GM13976 (cell line): ENCODE data around the gene CSNK1D.
"Not testable (repeated sequence)": the region's sequence is repeated elsewhere in the genome, so short reads cannot be mapped to it uniquely, and the experiment has no call there.

Experiments
- DNase-seq: peaks from one replicate; pipeline ENCODE4 v3.0.0; 2012; ENCODE audit warnings: low spot score
- in situ Hi-C: fragments of 300-500 bp; cut with MboI; formaldehyde crosslinking; loops from one replicate; pipeline ENCODE4 v1.12.0; 2022; ENCODE audit warnings: low sequenced_read_pairs, mixed read lengths, inconsistent platforms; ENCODE audit not compliant: unreplicated experiment
- TF ChIP-seq, protein P1 (sequence below): IDR thresholded peaks from 2 replicates; pipeline ENCODE4 v1.5.1; 2012; ENCODE audit warnings: borderline replicate concordance, mild to moderate bottlenecking; ENCODE audit not compliant: insufficient read depth; ENCODE audit errors: extremely low read depth, missing control alignments, control extremely low read depth

The CSNK1D gene

DNA sequence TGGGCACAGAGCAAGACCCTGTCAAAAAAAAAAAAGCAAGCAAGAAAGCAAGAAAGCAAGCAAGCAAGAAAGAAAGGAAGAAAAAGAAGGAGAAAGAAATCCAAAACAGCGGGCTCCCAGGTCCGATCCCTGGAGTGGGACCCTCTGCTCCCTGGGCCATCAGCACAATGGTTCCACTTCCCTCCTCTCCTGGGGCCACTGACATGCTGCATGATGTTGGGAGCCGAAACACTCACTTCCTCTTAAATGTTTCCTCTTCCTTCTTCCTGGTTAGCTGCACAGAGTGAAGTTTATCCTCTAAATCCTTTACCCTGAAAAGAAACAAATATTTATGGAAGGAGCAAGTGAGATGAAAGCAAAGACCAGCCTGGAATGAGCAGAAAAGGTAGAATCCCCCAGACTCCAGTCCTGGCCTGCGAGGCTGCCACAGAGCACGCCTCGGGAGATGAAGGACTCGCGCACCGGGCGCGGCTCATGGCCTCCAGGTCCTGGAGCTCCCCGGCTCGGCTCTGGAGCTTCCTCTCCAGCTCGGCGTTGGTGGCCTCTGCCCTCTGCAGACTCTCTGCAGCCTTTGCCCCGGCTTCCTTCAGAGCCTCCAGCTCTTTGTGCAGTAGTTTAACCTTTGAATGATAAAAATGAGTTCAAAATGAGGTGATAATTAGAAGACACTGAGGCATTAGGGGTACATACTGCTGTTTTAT, 79.8 kb downstream of the CSNK1D start:
- TF ChIP-seq, protein P1, sequence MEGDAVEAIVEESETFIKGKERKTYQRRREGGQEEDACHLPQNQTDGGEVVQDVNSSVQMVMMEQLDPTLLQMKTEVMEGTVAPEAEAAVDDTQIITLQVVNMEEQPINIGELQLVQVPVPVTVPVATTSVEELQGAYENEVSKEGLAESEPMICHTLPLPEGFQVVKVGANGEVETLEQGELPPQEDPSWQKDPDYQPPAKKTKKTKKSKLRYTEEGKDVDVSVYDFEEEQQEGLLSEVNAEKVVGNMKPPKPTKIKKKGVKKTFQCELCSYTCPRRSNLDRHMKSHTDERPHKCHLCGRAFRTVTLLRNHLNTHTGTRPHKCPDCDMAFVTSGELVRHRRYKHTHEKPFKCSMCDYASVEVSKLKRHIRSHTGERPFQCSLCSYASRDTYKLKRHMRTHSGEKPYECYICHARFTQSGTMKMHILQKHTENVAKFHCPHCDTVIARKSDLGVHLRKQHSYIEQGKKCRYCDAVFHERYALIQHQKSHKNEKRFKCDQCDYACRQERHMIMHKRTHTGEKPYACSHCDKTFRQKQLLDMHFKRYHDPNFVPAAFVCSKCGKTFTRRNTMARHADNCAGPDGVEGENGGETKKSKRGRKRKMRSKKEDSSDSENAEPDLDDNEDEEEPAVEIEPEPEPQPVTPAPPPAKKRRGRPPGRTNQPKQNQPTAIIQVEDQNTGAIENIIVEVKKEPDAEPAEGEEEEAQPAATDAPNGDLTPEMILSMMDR: no peak
- no peak for DNase-seq
- in situ Hi-C loops: no loop called here

DNA sequence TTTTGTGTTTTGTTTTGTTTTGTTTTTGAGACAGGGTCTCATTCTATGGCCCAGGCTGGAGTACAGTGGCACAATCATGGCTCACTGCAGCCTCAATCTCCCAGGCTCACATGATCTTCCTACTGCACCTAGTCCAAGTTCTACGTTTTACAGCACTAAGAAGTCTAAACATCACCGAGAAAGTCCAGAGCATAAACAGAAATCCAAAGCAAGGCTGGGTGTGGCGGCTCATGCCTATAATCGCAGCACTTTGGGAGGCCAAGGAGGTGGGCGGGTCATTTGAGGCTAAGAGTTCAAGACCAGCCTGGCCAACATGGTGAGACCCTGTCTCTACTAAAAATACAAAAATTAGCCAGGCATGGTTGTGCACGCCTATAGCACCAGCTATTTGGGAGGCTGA, 80.5 kb downstream of the CSNK1D start:
- in situ Hi-C loops, DNase-seq: not testable (repeated sequence)
